ENCODE results near the gene ZFP92.
A peak's percentile ranks its signal among the peaks of the same experiment; 100 is the strongest.

Gene ZFP92

DNA sequence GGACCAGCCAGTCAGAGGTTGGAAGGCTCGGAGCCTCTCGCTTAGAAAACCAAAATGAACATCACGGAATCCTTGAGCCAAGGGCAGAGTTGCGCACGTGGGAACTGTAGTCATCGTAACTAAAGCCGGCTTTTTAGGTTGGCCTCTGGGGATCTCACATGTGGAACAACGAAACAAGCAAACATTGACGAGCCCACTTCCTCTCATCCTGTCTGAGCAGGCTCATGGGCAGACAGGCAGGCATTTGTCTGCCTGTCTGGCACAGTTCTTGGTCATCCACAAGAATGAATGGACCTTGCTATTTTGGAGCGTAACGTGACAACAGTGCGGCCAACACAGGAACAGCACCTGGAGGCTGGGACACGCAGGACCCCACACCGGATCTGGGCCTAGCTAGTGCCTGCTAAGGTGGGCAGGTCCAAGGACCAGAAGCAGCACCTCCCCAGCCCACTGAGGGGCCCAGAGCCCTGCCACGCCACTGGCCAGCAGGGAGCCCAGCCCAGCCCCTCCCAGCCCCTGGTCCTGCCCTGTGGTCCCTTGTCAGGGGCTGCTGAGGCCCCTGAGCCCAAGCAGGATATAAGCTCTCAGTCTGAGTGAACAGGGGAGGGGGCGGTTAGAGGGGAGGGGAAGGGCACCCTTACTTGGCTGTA is 43.8 kb downstream of the ZFP92 start:
- DNase-seq, result peak in 1 of 56 donors; percentile 5

DNA sequence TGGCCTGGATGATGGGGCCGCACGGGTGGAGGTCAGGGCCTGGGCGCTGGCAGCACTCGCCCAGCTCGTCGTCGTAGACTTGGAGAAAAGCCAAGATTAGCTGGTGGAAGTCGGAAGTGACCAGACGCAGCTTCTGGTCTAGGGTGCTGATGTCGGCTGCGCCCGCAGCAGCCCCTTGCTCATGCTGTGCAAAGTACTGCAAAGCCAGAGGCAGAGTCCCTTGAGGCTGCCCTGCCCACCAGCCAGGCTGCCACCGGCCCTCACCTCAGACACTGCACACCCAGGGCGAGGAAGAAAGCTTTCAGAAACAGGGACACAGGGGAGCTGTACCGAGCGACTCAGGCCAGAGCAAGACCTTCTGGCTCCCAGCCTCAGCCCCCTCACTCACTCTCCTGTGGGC is 44.3 kb downstream of the ZFP92 start:
- DNase-seq, result no peak

DNA sequence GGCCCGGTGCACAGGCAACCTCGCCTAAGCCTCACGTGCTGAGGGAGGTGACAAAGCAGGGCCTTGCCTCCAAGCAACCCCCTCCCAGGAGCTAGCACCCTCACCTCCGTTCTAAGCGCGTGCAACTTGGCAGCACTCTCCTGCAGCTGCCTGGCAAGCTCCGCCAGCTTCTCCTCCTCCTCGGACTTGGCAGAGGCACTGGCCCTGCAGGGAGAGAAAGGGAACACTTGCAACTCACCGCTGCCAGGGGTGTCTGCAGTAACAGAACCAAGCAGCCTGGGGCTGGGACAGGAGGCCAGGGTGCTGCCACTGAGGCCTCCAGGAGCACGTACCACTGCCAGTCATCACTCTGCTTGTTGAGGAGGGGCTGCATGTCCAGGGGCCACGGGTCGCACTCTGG is 44.9 kb downstream of the ZFP92 start:
- peak in 14 of 56 donors; percentile 4 to 43 (median 12) for DNase-seq

DNA sequence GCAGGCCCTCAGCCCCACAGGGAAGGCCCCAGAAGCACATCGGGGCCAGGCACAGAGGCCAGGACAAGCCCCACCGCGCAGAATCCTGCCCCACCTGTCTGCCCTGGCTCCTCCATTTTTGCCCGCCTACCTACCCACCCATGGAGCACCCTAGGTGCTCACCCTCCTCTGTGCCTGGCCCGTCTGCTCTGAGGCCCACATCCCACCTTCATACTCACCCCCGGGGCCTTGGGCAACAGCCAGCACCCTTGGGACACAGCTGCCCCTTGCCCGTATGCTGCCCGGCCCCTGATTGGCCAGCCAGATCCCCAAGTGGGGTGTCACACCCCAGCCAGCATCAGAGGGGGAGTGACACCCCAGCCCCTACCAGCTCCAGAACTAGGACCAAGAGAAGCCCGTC is 45.4 kb downstream of the ZFP92 start:
- no peak for DNase-seq

DNA sequence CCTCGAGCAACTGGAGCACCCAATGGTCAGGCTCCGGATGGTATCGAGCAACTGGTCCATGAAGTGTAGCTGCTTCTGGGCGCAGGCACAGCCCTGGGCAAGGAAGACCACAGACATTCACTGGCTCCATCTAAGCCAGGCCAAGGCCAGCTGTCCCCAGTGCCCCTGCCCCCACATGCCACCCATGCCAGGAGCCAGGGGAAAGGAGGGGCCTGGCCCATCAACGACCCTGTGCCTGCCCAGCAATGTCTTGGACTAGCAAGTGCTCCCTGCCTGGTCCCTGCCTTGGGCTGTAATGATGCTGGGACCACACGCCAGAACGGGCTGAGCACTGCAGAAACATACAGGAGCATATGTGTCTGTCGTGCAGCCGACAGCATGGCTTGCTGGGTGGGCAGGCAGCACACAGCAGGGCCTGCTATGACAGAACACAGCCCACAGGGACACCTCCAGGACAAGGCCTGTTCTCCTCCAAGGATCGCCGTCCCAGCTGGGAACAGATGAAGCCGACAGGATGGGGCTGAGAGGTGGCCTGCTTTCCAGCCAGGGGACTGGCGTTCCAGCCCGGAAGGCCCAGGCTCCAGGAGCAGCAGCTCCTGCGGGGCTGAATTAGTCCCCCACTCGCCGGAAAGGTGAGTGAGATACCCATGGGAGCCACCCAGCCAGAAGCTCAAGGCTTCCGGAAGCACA is 46.0 kb downstream of the ZFP92 start:
- DNase-seq, result no peak

GRCh38 chrX:153457827-153458466 is 46.7 kb downstream of the ZFP92 start:
- DNase-seq, result no peak

- no peak for DNase-seq
These were observed 47.2 kb downstream of the ZFP92 start for GRCh38 chrX:153458476-153458875.

DNA sequence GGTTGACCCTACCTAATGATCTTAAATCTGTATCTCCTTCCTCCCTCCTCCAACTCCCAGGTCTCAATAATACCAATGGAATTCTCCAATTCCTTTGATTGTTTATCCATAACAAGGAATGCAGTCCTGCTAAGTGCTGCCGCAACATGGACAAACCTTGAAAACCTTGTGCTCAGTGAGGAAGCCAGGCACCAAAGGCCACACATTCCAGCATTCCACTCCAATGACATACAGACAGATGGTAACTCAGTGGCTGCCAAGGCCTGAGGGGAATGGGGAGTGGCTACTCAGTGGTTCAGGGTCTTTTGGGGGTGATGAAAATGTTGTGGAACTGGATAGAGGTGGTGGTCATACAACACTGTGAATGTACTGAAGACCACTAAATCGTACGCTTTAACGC is 48.7 kb downstream of the ZFP92 start:
- no peak for DNase-seq

DNA sequence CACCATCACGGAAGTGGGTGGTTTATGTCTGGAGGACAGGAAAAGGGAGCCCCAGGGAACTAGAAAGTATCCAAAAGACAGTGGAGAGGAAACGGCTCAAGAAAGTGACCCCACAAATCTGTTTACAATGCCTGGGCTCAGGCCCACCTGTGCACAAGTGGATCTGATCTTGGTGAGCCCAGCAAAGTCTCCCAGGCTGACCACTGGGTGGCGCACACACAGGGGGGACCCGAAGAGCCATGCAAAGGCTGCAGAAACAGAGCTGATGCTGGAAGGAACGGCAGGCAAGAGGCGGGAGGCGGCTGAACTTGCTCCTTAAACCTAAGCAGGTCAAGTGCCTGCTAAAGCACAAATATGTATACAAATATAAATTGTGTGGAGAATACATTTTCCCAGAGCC is 49.6 kb downstream of the ZFP92 start:
- DNase-seq, result peak in 28 of 56 donors; percentile 1 to 53 (median 18)
